SK-N-SH (cell line): Measurements from ENCODE around the gene AGBL4. TPM values are rescaled to one million over a fixed set of nuclear protein-coding genes. Genes with fewer than 3 reads are reported as not detected.
A peak's percentile ranks its signal among the peaks of the same experiment; 100 is the strongest.

Experiments
- CTCF ChIA-PET: fragments of 300-600, 350-600 bp; formaldehyde crosslinking; extraction: SDS; loops from one replicate; lab custom pipeline; 2021; lab: Yijun Ruan, JAX
- POLR2A ChIA-PET: fragments of 350-600 bp; sonication (Branson Sonifier 250); formaldehyde crosslinking; extraction: SDS; loops from one replicate; lab custom pipeline; 2020; ENCODE audit warnings: antibody characterized with exemption, inconsistent platforms; lab: Yijun Ruan, JAX
- DNase-seq: peaks from one replicate; pipeline ENCODE4 v3.0.0; 2012
- H2AFZ ChIP-seq: fragments of 200-600 bp; sonication (generic); 2 replicates; pipeline ENCODE4 v1.8.1; 2016; ENCODE audit warnings: antibody characterized with exemption, mild to moderate bottlenecking, low read depth
- H3F3A ChIP-seq: fragments of 200-600 bp; sonication (generic); replicated peaks from 2 replicates; pipeline ENCODE3; 2016; ENCODE audit warnings: antibody characterized with exemption, mild to moderate bottlenecking; ENCODE audit not compliant: insufficient read depth
- H3K27ac ChIP-seq, 2 experiments: fragments of 200-500 bp in 1 of 2; fragments of 200-600 bp in 1 of 2; sonication (Bioruptor generic) in 1 of 2; sonication (generic), shearing (Covaris generic) in 1 of 2; 2 replicates each; pipeline versions ENCODE4 v1.5.1 to v1.6.1; 2014 to 2016; ENCODE audit warnings: low read depth in 2 of 2, inconsistent platforms in 1 of 2, low read length in 1 of 2, mild to moderate bottlenecking in 1 of 2, mixed read lengths in 1 of 2
- H3K27me3 ChIP-seq: fragments of 200-600 bp; sonication (generic), shearing (Covaris generic); 2 replicates; pipeline ENCODE4 v1.6.1; 2016; ENCODE audit warnings: mixed run types; ENCODE audit not compliant: insufficient read depth
- H3K36me3 ChIP-seq, 2 experiments: fragments of 200-500 bp in 1 of 2; fragments of 200-600 bp in 1 of 2; sonication (Bioruptor generic) in 1 of 2; sonication (generic) in 1 of 2; replicated peaks in 1 of 2; 2 replicates each; pipeline versions ENCODE3 to v1.5.1; 2014 to 2016; ENCODE audit warnings: low read length in 1 of 2, mild to moderate bottlenecking in 1 of 2; ENCODE audit not compliant: insufficient read depth in 2 of 2, control insufficient read depth in 1 of 2
- H3K4me1 ChIP-seq, 2 experiments: fragments of 200-500 bp in 1 of 2; fragments of 200-600 bp in 1 of 2; sonication (Bioruptor generic) in 1 of 2; sonication (generic), shearing (Covaris generic) in 1 of 2; 2 replicates each; pipeline versions ENCODE4 v1.5.1 to v1.6.1; 2014 to 2016; ENCODE audit warnings: low read depth in 1 of 2, low read length in 1 of 2, mixed run types in 1 of 2; ENCODE audit not compliant: insufficient read depth in 2 of 2, control insufficient read depth in 1 of 2
- H3K4me2 ChIP-seq: fragments of 200-600 bp; sonication (generic), shearing (Covaris generic); 2 replicates; pipeline ENCODE4 v1.6.1; 2017; ENCODE audit warnings: mixed run types
- H3K4me3 ChIP-seq, 2 experiments: fragments of 200-500 bp in 1 of 2; fragments of 200-600 bp in 1 of 2; sonication (Bioruptor generic) in 1 of 2; sonication (generic), shearing (Covaris generic) in 1 of 2; 2 replicates each; pipeline versions ENCODE4 v1.5.1 to v1.8.1; 2014 to 2016; ENCODE audit warnings: low read depth in 2 of 2, inconsistent platforms in 1 of 2, low read length in 1 of 2, mild to moderate bottlenecking in 1 of 2, mixed read lengths in 1 of 2, moderate library complexity in 1 of 2
- H3K79me2 ChIP-seq: fragments of 200-600 bp; sonication (generic); 2 replicates; pipeline ENCODE4 v1.8.1; 2017; ENCODE audit warnings: mild to moderate bottlenecking; ENCODE audit not compliant: insufficient read depth
- H3K9ac ChIP-seq: fragments of 200-600 bp; sonication (generic); 2 replicates; pipeline ENCODE4 v1.6.1; 2017; ENCODE audit warnings: mixed run types
- H3K9me2 ChIP-seq: fragments of 200-600 bp; sonication (generic); 2 replicates; pipeline ENCODE4 v1.6.1; 2017; ENCODE audit warnings: mixed run types
- H3K9me3 ChIP-seq: fragments of 200-600 bp; sonication (generic); 2 replicates; pipeline ENCODE4 v1.6.1; 2017; ENCODE audit warnings: mixed run types, mild to moderate bottlenecking, moderate library complexity
- H4K20me1 ChIP-seq: fragments of 200-600 bp; sonication (generic); 2 replicates; pipeline ENCODE4 v1.6.1; 2017; ENCODE audit warnings: mild to moderate bottlenecking, mixed run types; ENCODE audit not compliant: insufficient read depth
- ELF1 ChIP-seq: IDR thresholded peaks from 2 replicates; pipeline ENCODE4 v1.4.0; 2012
- FOXJ3 ChIP-seq: sonication (generic); formaldehyde crosslinking; IDR thresholded peaks from 2 replicates; pipeline ENCODE4 v1.5.1; 2020; ENCODE audit warnings: mild to moderate bottlenecking, missing genetic modification reagents
- GABPA ChIP-seq: IDR thresholded peaks from 2 replicates; pipeline ENCODE4 v1.4.0; 2012; ENCODE audit warnings: low read depth, mild to moderate bottlenecking
- JUND ChIP-seq: IDR thresholded peaks from 2 replicates; pipeline ENCODE4 v1.4.0; 2012
- MXI1 ChIP-seq: IDR thresholded peaks from 2 replicates; pipeline ENCODE4 v1.6.1; 2012; ENCODE audit warnings: mild to moderate bottlenecking, low read depth, low read length, improper control_type of control experiment
- POLR2AphosphoS5 ChIP-seq: IDR thresholded peaks from 2 replicates; pipeline ENCODE4 v1.6.1; 2012; ENCODE audit warnings: low read depth, low read length
- SMC3 ChIP-seq: IDR thresholded peaks from 2 replicates; pipeline ENCODE4 v1.6.1; 2012; ENCODE audit warnings: low read depth, low read length, improper control_type of control experiment
- TCF12 ChIP-seq: IDR thresholded peaks from 2 replicates; pipeline ENCODE4 v1.4.0; 2012
- TEAD4 ChIP-seq: IDR thresholded peaks from 2 replicates; pipeline ENCODE4 v1.4.0; 2012; ENCODE audit warnings: mild to moderate bottlenecking, borderline replicate concordance; ENCODE audit not compliant: insufficient read depth
- WGBS: methylation state at CpG from one replicate; pipeline ENCODE4 v1.1.6; 2017; ENCODE audit warnings: low lambda C conversion rate; 5-methylcytosine and 5-hydroxymethylcytosine counted together
- polyA plus RNA-seq, 3 experiments: library from polyadenylated mRNA; depleted of rRNA; stranded (reverse); fragments of >200 nt; gene quantifications; 2 replicates each; pipeline ENCODE4 v1.2.3, GENCODE V29; 2012
- TF ChIP-seq, protein P1 (sequence below): fragments of 200-600 bp; sonication (generic); IDR thresholded peaks from 2 replicates; pipeline ENCODE4 v1.6.1; 2017; ENCODE audit warnings: antibody characterized with exemption, mild to moderate bottlenecking, moderate library complexity
- TF ChIP-seq, protein P2 (sequence below): fragments of 150-350 bp; IDR thresholded peaks from 2 replicates; pipeline ENCODE4 v1.6.1; 2016; ENCODE audit warnings: mild to moderate bottlenecking, low read depth, low read length

The AGBL4 gene
- polyA plus RNA-seq, 1 of the 3 experiments (the other 2 are of a cell fraction) = 0.07 TPM

DNA sequence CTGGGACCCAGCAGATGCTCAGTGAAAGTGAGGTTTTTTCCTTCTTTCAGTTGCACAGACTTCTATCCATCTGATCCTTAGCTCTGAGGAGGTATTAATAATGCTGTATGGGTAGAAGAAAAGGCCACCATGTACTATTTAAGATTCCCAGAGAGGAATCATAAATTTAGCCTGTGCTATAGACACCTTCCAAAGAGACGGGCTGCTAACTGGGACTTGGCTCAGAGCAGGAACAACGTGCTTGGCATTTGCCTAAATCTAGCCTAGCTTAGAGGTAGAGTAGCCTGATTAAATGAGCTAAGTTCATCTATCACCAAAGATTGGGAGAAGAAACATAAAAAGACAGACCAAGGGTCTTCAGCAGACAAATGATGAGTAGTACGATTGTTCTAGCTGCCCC, 1070.1 kb downstream of the AGBL4 start:
- H3K36me3 ChIP-seq = no peaks in the 10 kb centered on the region
- TF ChIP-seq POLR2AphosphoS5 (no peak), FOXJ3 (no peak), TEAD4 (no peak), GABPA (no peak)
- no peak overlapping the region for H3K4me3 ChIP-seq
- CTCF ChIA-PET = interaction anchor here (2.1 kb wide), 1 partner anchor 8 kb away, joined by 8 read pairs; no protein-coding TSS in a partner anchor
- no peak overlapping the region for H3K27ac ChIP-seq
- POLR2A ChIA-PET = no interaction called here
- WGBS = 88% methylated on average over 3 of the region's 3 CpGs
- H3K27me3 ChIP-seq = no peaks in the 10 kb centered on the region
- H4K20me1 ChIP-seq = no peaks in the 10 kb centered on the region
- no peak overlapping the region for H3K4me2 ChIP-seq
- peaks cover 0 to 2% of the 10 kb centered on the region in 2 experiments; a peak in 3 of 4 replicates for H3K4me1 ChIP-seq
- H3F3A ChIP-seq = no peaks in the 10 kb centered on the region
- no peaks in the 10 kb centered on the region for H3K9me3 ChIP-seq
- H3K9me2 ChIP-seq = no peaks in the 10 kb centered on the region
- H3K79me2 ChIP-seq = no peaks in the 10 kb centered on the region
- H2AFZ ChIP-seq = no peak overlapping the region
- DNase-seq = no peak
- no peak overlapping the region for H3K9ac ChIP-seq

DNA sequence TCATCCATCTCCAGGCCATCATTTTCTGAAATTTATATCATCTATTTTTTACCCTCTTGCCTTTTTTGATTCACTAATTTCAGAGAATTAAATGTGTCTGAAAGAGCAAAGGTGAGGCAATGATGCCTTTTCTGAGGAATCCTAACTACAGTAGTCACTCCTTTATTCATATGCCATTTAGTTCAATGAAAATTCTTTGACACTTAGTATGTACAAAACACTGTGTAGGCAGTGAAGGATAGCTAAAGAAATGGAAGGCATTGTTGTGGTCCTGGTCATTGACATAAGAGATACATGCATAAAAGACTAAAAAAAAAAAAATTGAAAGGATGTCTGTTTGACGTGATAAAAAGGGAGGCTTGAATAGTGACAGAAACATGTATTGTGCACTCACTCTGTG, 1075.2 kb downstream of the AGBL4 start:
- CTCF ChIA-PET = interaction anchor here (1.3 kb wide), 1 partner anchor 9 kb away, joined by 3 read pairs; no protein-coding TSS in a partner anchor
- DNase-seq = no peak
- Histone ChIP-seq H3K9ac (0 out of 2 replicates have a peak overlapping the region, but pooled peaks have one; percentile 19), H2AFZ (peak overlapping the region; percentile 78; the same call in 1 of the 2 replicates), H3K4me3 (no peak overlapping the region), H3K9me2 (no peaks in the 10 kb centered on the region), H4K20me1 (no peaks in the 10 kb centered on the region)
- WGBS = 86% methylated on average over 1 of the region's 1 CpG
- TF ChIP-seq SMC3 (no peak), JUND (peak; percentile 30; the same call in 1 of the 2 replicates), ELF1 (no peak), MXI1 (no peak), TEAD4 (no peak), TCF12 (no peak; the same call in 1 of the 2 replicates)
- TF ChIP-seq, protein P1, sequence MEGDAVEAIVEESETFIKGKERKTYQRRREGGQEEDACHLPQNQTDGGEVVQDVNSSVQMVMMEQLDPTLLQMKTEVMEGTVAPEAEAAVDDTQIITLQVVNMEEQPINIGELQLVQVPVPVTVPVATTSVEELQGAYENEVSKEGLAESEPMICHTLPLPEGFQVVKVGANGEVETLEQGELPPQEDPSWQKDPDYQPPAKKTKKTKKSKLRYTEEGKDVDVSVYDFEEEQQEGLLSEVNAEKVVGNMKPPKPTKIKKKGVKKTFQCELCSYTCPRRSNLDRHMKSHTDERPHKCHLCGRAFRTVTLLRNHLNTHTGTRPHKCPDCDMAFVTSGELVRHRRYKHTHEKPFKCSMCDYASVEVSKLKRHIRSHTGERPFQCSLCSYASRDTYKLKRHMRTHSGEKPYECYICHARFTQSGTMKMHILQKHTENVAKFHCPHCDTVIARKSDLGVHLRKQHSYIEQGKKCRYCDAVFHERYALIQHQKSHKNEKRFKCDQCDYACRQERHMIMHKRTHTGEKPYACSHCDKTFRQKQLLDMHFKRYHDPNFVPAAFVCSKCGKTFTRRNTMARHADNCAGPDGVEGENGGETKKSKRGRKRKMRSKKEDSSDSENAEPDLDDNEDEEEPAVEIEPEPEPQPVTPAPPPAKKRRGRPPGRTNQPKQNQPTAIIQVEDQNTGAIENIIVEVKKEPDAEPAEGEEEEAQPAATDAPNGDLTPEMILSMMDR = no peak
- TF ChIP-seq, protein P2, sequence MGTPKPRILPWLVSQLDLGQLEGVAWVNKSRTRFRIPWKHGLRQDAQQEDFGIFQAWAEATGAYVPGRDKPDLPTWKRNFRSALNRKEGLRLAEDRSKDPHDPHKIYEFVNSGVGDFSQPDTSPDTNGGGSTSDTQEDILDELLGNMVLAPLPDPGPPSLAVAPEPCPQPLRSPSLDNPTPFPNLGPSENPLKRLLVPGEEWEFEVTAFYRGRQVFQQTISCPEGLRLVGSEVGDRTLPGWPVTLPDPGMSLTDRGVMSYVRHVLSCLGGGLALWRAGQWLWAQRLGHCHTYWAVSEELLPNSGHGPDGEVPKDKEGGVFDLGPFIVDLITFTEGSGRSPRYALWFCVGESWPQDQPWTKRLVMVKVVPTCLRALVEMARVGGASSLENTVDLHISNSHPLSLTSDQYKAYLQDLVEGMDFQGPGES = no peak
- TF ChIP-seq, all 33 proteins: peak for 1
- Histone ChIP-seq H3K27ac (peak overlapping the region in 1 of 2 experiments; percentile 33; a peak in 1 of 4 replicates), H3K79me2 (no peaks in the 10 kb centered on the region), H3K36me3 (no peaks in the 10 kb centered on the region), H3K4me1 (peaks cover 6 to 14% of the 10 kb centered on the region in 2 experiments), H3K4me2 (peak overlapping the region; percentile 51), H3K9me3 (no peaks in the 10 kb centered on the region), H3K27me3 (no peaks in the 10 kb centered on the region), H3F3A (no peaks in the 10 kb centered on the region)
- POLR2A ChIA-PET = no interaction called here
